Keratinocyte (primary cell): ENCODE data around the gene SEMA7A. TPM values are rescaled to one million over a fixed set of nuclear protein-coding genes. Genes with fewer than 3 reads are reported as not detected.

Experiments
- DNase-seq: peaks from one replicate; pipeline ENCODE4 v3.0.0-alpha.2; 2011; ENCODE audit warnings: low read depth, missing footprints, low spot score
- FAIRE-seq: peaks from 2 replicates; lab custom pipeline; 2011; peaks lifted over from hg19 to GRCh38; lab: Jason Lieb, UNC
- H2AFZ ChIP-seq: 2 replicates; pipeline ENCODE4 v1.6.0; 2012; ENCODE audit warnings: low read length, control low read depth, inconsistent platforms; ENCODE audit not compliant: control insufficient read depth
- H3K27ac ChIP-seq: 2 replicates; pipeline ENCODE4 v1.5.1; 2011; ENCODE audit warnings: low read length; ENCODE audit not compliant: control insufficient read depth, insufficient read depth
- H3K27me3 ChIP-seq: 3 replicates; pipeline ENCODE4 v1.6.0; 2011; ENCODE audit warnings: low read length; ENCODE audit not compliant: control insufficient read depth, insufficient read depth; ENCODE audit errors: extremely low read depth
- H3K36me3 ChIP-seq, 2 experiments: 2 replicates in 1 of 2; 3 replicates in 1 of 2; pipeline ENCODE4 v1.5.1; 2011; ENCODE audit warnings: low read length in 2 of 2, mild to moderate bottlenecking in 1 of 2; ENCODE audit not compliant: control insufficient read depth in 2 of 2, insufficient read depth in 2 of 2; ENCODE audit errors: extremely low read depth in 1 of 2
- H3K4me1 ChIP-seq: 3 replicates; pipeline ENCODE4 v1.5.1; 2011; ENCODE audit warnings: low read length; ENCODE audit not compliant: control insufficient read depth, insufficient read depth; ENCODE audit errors: extremely low read depth
- H3K4me2 ChIP-seq: 3 replicates; pipeline ENCODE4 v1.6.0; 2011; ENCODE audit warnings: low read depth, low read length; ENCODE audit not compliant: control insufficient read depth, insufficient read depth; ENCODE audit errors: extremely low read depth
- H3K4me3 ChIP-seq, 3 experiments: fragments of 200-600 bp in 1 of 3; sonication (generic) in 1 of 3; 2 replicates in 2 of 3; 3 replicates in 1 of 3; pipeline ENCODE4 v1.5.1; 2011 to 2016; ENCODE audit warnings: low read length in 3 of 3, mild to moderate bottlenecking in 3 of 3, control low read depth in 2 of 3, inconsistent platforms in 1 of 3, low read depth in 1 of 3, mixed read lengths in 1 of 3, mixed run types in 1 of 3, moderate library complexity in 1 of 3; ENCODE audit not compliant: control insufficient read depth in 2 of 3, insufficient read depth in 2 of 3; ENCODE audit errors: extremely low read depth in 1 of 3
- H3K79me2 ChIP-seq: 2 replicates; pipeline ENCODE4 v1.6.0; 2012; ENCODE audit warnings: low read length; ENCODE audit not compliant: control insufficient read depth, insufficient read depth
- H3K9ac ChIP-seq: 3 replicates; pipeline ENCODE4 v1.6.0; 2011; ENCODE audit warnings: low read length; ENCODE audit not compliant: control insufficient read depth, insufficient read depth; ENCODE audit errors: extremely low read depth
- H3K9me1 ChIP-seq: 3 replicates; pipeline ENCODE4 v1.6.0; 2011; ENCODE audit warnings: low read length; ENCODE audit not compliant: control insufficient read depth, insufficient read depth; ENCODE audit errors: extremely low read depth
- H3K9me3 ChIP-seq: 2 replicates; pipeline ENCODE4 v1.5.1; 2012; ENCODE audit warnings: low read depth, low read length; ENCODE audit not compliant: control insufficient read depth
- H4K20me1 ChIP-seq: 3 replicates; pipeline ENCODE4 v1.6.0; 2011; ENCODE audit warnings: low read length; ENCODE audit not compliant: control insufficient read depth, insufficient read depth; ENCODE audit errors: extremely low read depth
- EZH2 ChIP-seq: IDR thresholded peaks from one replicate; pipeline ENCODE4 v1.6.1; 2012; ENCODE audit warnings: inconsistent platforms, mild to moderate bottlenecking, low read length, moderate library complexity
- dilution Hi-C: fragments of 300-500 bp; cut with MboI; formaldehyde crosslinking; loops from one replicate; pipeline ENCODE4 v1.7.0; 2020; ENCODE audit warnings: low sequenced_read_pairs; ENCODE audit not compliant: extremely low pct_ligation_motif_present
- polyA plus RNA-seq, 5 experiments: library from polyadenylated mRNA; depleted of rRNA in 3 of 5; stranded (reverse) in 3 of 5; stranded (forward) in 1 of 5; unstranded in 1 of 5; fragments of >200 nt; gene quantifications; 1 replicate in 1 of 5; 2 replicates in 3 of 5; 3 replicates in 1 of 5; pipeline versions ENCODE4 v1.2.1 to v1.2.3, GENCODE V29; 2011 to 2012; ENCODE audit warnings: missing spikeins in 2 of 5, low read depth in 1 of 5, low replicate concordance in 1 of 5
- TF ChIP-seq, protein P1 (sequence below), 3 experiments: IDR thresholded peaks in 1 of 3; conservative IDR thresholded peaks in 1 of 3; optimal IDR thresholded peaks in 1 of 3; 2 replicates in 2 of 3; 3 replicates in 1 of 3; pipeline versions ENCODE3 to v1.5.1; 2011; ENCODE audit warnings: low read length in 3 of 3, mild to moderate bottlenecking in 3 of 3, moderate library complexity in 2 of 3, control low read depth in 1 of 3, inconsistent platforms in 1 of 3; ENCODE audit not compliant: insufficient read depth in 2 of 3; ENCODE audit errors: extremely low read depth in 1 of 3

The SEMA7A gene
- polyA plus RNA-seq, 1 donor (not counting 4 experiments of a cell fraction or from before 2014, with no cell fraction given) = 8.0 TPM

GRCh38 chr15:74441248-74441941 is 7.6 kb upstream of the SEMA7A start:
- no peaks in the 10 kb centered on the region for H3K9me3 ChIP-seq
- dilution Hi-C loops = no loop called here
- H4K20me1 ChIP-seq = no peaks in the 10 kb centered on the region
- TF ChIP-seq EZH2 = no peak
- TF ChIP-seq, protein P1, sequence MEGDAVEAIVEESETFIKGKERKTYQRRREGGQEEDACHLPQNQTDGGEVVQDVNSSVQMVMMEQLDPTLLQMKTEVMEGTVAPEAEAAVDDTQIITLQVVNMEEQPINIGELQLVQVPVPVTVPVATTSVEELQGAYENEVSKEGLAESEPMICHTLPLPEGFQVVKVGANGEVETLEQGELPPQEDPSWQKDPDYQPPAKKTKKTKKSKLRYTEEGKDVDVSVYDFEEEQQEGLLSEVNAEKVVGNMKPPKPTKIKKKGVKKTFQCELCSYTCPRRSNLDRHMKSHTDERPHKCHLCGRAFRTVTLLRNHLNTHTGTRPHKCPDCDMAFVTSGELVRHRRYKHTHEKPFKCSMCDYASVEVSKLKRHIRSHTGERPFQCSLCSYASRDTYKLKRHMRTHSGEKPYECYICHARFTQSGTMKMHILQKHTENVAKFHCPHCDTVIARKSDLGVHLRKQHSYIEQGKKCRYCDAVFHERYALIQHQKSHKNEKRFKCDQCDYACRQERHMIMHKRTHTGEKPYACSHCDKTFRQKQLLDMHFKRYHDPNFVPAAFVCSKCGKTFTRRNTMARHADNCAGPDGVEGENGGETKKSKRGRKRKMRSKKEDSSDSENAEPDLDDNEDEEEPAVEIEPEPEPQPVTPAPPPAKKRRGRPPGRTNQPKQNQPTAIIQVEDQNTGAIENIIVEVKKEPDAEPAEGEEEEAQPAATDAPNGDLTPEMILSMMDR (optimal IDR thresholded peaks at IDR 0.05 in 1 of 3, IDR thresholded peaks at IDR 0.05 in 1 of 3, conservative IDR thresholded peaks at IDR 0.05 in 1 of 3; ENCODE audit: extremely low read depth in 1 of 3, insufficient read depth in 2 of 3, low read length in 3 of 3) = no peak
- FAIRE-seq = no peak
- H3K27ac ChIP-seq = no peak overlapping the region
- H3K27me3 ChIP-seq = no peaks in the 10 kb centered on the region
- no peak overlapping the region for H2AFZ ChIP-seq
- DNase-seq = no peak
- no peaks in the 10 kb centered on the region for H3K79me2 ChIP-seq
- no peak overlapping the region for H3K9ac ChIP-seq
- H3K36me3 ChIP-seq = peaks cover 0 to 4% of the 10 kb centered on the region in 2 experiments
- H3K4me1 ChIP-seq = peaks cover 6% of the 10 kb centered on the region
- no peak overlapping the region for H3K4me3 ChIP-seq
- no peaks in the 10 kb centered on the region for H3K9me1 ChIP-seq
- no peak overlapping the region for H3K4me2 ChIP-seq

DNA sequence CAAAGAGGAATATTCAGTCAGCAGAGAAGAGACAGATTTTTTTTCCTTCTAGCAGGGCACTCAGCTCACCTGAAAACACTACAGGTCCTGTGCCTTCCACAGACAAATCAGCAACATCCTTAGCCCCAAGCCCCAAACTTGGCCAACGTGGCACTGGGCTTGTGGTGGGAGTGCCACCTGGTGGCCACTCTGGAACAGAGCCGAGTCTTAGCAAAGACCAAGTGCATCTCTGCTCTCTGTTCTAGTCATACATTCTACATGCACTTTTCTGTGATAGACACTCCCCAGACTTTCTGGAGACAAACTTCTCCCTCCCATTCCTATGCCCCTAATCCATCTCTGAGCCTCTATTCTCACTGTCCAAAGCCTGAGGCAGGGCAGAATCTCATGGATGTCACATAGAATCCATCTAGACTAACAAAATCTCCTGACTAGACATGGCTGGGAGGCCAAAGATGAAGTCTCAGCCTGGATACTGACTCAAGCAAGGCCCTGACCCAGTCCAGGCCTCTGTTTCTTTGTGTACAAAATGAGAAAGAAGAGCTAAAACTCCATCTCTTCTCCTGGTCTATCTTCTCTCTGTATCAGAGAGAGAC is 5.1 kb upstream of the SEMA7A start:
- dilution Hi-C loops = no loop called here
- Histone ChIP-seq H3K4me3 (no peak overlapping the region), H3K9ac (no peak overlapping the region), H3K27ac (no peak overlapping the region), H3K27me3 (no peaks in the 10 kb centered on the region), H3K36me3 (no peaks in the 10 kb centered on the region), H3K4me1 (peaks cover 9% of the 10 kb centered on the region), H3K9me3 (no peaks in the 10 kb centered on the region), H4K20me1 (no peaks in the 10 kb centered on the region), H3K79me2 (peaks cover 3% of the 10 kb centered on the region), H3K4me2 (no peak overlapping the region), H2AFZ (no peak overlapping the region), H3K9me1 (no peaks in the 10 kb centered on the region)
- FAIRE-seq (peak; percentile 57), DNase-seq (no peak)
- no peak for TF ChIP-seq EZH2
- TF ChIP-seq, protein P1 (optimal IDR thresholded peaks at IDR 0.05 in 1 of 3, IDR thresholded peaks at IDR 0.05 in 1 of 3, conservative IDR thresholded peaks at IDR 0.05 in 1 of 3; ENCODE audit: extremely low read depth in 1 of 3, insufficient read depth in 2 of 3, low read length in 3 of 3) = peak; percentile 92 to 97 (median 94)
